HepG2 (cell line): ENCODE measurements around the gene TGM6. TPM values are rescaled to one million over a fixed set of nuclear protein-coding genes. Genes with fewer than 3 reads are reported as not detected.

Source experiments
- CREB1 ChIP-seq, 2 experiments: fragments of 450-650 bp in 1 of 2; IDR thresholded peaks; 2 replicates each; pipeline ENCODE4 v1.6.1; 2016 to 2017; ENCODE audit warnings: control low read depth in 1 of 2, mild to moderate bottlenecking in 1 of 2, missing compliant biosample characterization in 1 of 2, missing genetic modification characterization in 1 of 2
- DBP ChIP-seq: sonication (generic); formaldehyde crosslinking; IDR thresholded peaks from 2 replicates; pipeline ENCODE4 v1.4.0; 2020; ENCODE audit warnings: missing genetic modification reagents; ENCODE audit errors: not compliant biosample characterization
- ISL2 ChIP-seq: sonication (generic); formaldehyde crosslinking; IDR thresholded peaks from 2 replicates; pipeline ENCODE4 v1.5.0; 2020; ENCODE audit warnings: missing genetic modification reagents
- MAFG ChIP-seq: sonication (generic); formaldehyde crosslinking; IDR thresholded peaks from 2 replicates; pipeline ENCODE4 v1.5.1; 2020; ENCODE audit warnings: mild to moderate bottlenecking, missing genetic modification reagents
- MED13 ChIP-seq: sonication (generic); formaldehyde crosslinking; IDR thresholded peaks from 2 replicates; pipeline ENCODE4 v1.5.0; 2020; ENCODE audit warnings: missing genetic modification reagents
- PHF20 ChIP-seq: sonication (generic); formaldehyde crosslinking; IDR thresholded peaks from 2 replicates; pipeline ENCODE4 v1.5.0; 2020; ENCODE audit warnings: mild to moderate bottlenecking, missing genetic modification reagents
- PHF8 ChIP-seq: sonication (generic); formaldehyde crosslinking; IDR thresholded peaks from 2 replicates; pipeline ENCODE4 v1.5.0; 2020; ENCODE audit warnings: missing genetic modification reagents
- PRDM4 ChIP-seq: sonication (generic); formaldehyde crosslinking; IDR thresholded peaks from 2 replicates; pipeline ENCODE4 v1.9.0; 2021; ENCODE audit warnings: missing genetic modification reagents, borderline replicate concordance
- TCF7L2 ChIP-seq: IDR thresholded peaks from 2 replicates; pipeline ENCODE4 v1.6.1; 2011; ENCODE audit warnings: mild to moderate bottlenecking, low read depth, low read length, moderate library complexity
- ZNF136 ChIP-seq: sonication (generic); formaldehyde crosslinking; IDR thresholded peaks from 2 replicates; pipeline ENCODE4 v1.8.1; 2022; ENCODE audit warnings: low read depth, mild to moderate bottlenecking, moderate library complexity, missing genetic modification reagents
- ZNF232 ChIP-seq: sonication (generic); formaldehyde crosslinking; IDR thresholded peaks from 2 replicates; pipeline ENCODE4 v1.4.0; 2020; ENCODE audit warnings: missing genetic modification reagents, borderline replicate concordance
- ZNF558 ChIP-seq: sonication (generic); formaldehyde crosslinking; IDR thresholded peaks from 2 replicates; pipeline ENCODE4 v1.9.0; 2022; ENCODE audit warnings: mild to moderate bottlenecking, missing genetic modification reagents, borderline replicate concordance
- ZNF567 ChIP-seq: sonication (generic); formaldehyde crosslinking; IDR thresholded peaks from 2 replicates; pipeline ENCODE4 v1.8.1; 2023; ENCODE audit warnings: mild to moderate bottlenecking, missing genetic modification reagents, borderline replicate concordance
- ZNF589 ChIP-seq: sonication (generic); formaldehyde crosslinking; conservative IDR thresholded peaks from 2 replicates; pipeline ENCODE4 v1.8.0; 2022; ENCODE audit warnings: mild to moderate bottlenecking, moderate library complexity, missing genetic modification reagents
- ZNF746 ChIP-seq: sonication (generic); formaldehyde crosslinking; IDR thresholded peaks from 2 replicates; pipeline ENCODE4 v1.8.0; 2022; ENCODE audit warnings: mild to moderate bottlenecking, missing genetic modification reagents
- ZNF83 ChIP-seq: sonication (generic); formaldehyde crosslinking; IDR thresholded peaks from 2 replicates; pipeline ENCODE4 v1.4.0; 2020; ENCODE audit warnings: missing genetic modification reagents, mild to moderate bottlenecking, borderline replicate concordance
- polyA plus RNA-seq, 8 experiments: library from polyadenylated mRNA; depleted of rRNA in 3 of 8; stranded (reverse) in 7 of 8; unstranded in 1 of 8; fragments of >200 nt; fragmentation: Illumina TruSeq in 4 of 8; extraction: Trizol in 4 of 8; gene quantifications; 2 replicates each; pipeline versions ENCODE4 v1.2.1 to v1.2.3, GENCODE V29; 2011 to 2016; ENCODE audit warnings: low read depth in 4 of 8, missing spikeins in 1 of 8, mixed read lengths in 1 of 8; ENCODE audit not compliant: insufficient read depth in 1 of 8
- total RNA-seq, 5 experiments: library from RNA; depleted of rRNA; stranded (reverse); fragments of >200 nt; fragmentation: Illumina TruSeq; extraction: Trizol; gene quantifications; 2 replicates each; pipeline ENCODE4 v1.2.3, GENCODE V29; 2016; ENCODE audit warnings: low read depth in 1 of 5
- TF ChIP-seq, protein P1 (sequence below): sonication (generic); formaldehyde crosslinking; IDR thresholded peaks from 2 replicates; pipeline ENCODE4 v1.8.0; 2022; ENCODE audit warnings: missing genetic modification reagents, mild to moderate bottlenecking, borderline replicate concordance
- TF ChIP-seq, protein P2 (sequence below): sonication (generic); formaldehyde crosslinking; IDR thresholded peaks from 2 replicates; pipeline ENCODE4 v1.9.0; 2021; ENCODE audit warnings: missing genetic modification reagents, mild to moderate bottlenecking, borderline replicate concordance
- TF ChIP-seq, protein P3 (sequence below): sonication (generic); formaldehyde crosslinking; IDR thresholded peaks from 2 replicates; pipeline ENCODE4 v1.5.0; 2020; ENCODE audit warnings: missing genetic modification reagents, mild to moderate bottlenecking, borderline replicate concordance

TGM6 gene
- total and polyA plus RNA-seq, 2 of the 13 experiments (the other 11 are each of a cell fraction or from before 2014, with no cell fraction given): not detected

DNA sequence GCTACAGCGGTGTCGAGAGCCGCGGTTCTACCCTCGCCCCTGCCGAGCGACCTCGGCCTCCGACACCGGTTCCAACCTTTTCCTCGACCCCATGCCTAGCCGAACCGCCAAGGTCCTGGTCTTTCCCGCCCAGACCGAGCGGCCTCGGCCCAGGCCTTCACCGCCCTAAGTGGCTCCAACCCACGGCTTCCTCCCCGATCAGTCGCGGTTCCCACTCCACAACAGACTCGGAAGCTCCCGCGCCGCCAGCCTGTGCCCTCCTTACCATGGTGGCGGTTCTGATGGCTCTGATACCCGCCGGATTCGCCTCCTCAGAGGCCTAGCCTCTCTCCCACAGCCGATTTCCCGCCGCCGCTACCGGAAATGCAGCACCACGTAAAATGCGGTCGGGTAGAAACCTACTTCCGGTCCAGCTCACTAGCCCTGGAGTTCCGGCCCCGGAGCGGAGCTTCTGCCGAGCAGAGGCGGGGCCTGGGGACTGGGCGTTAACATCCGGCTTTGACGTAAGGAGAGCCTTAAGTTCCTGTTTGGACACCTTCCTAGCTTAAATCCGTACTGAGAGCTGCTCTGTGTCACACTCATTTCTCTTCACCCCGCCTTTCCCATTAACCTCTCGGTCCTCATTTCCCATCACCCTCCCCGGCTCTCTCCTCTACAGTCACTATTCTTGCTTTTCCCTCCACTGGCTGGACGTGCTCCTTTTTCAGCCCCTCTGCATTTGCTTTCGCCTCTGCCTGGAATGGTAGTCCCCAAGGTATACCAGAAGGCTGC lies 89.9 kb downstream of the TGM6 start, which contains the start of gene SNRPB (continued):
- peak; percentile 95 for TF ChIP-seq PRDM4 (CRISPR knock-in tag)
- peak; percentile 99 for TF ChIP-seq ZNF589 (CRISPR knock-in tag)
- TF ChIP-seq ZNF558 (CRISPR knock-in tag): peak; percentile 97
- peak; percentile 99 for TF ChIP-seq ZNF567
- TF ChIP-seq ZNF746: peak; percentile 92
- peak; percentile 90 for TF ChIP-seq CREB1 (IDR thresholded peaks at IDR 0.05)
- peak; percentile 93 for TF ChIP-seq CREB1 (CRISPR knock-in tag; IDR thresholded peaks at IDR 0.05)
- peak; percentile 100 for TF ChIP-seq PHF20 (CRISPR knock-in tag)
- TF ChIP-seq, protein P1, sequence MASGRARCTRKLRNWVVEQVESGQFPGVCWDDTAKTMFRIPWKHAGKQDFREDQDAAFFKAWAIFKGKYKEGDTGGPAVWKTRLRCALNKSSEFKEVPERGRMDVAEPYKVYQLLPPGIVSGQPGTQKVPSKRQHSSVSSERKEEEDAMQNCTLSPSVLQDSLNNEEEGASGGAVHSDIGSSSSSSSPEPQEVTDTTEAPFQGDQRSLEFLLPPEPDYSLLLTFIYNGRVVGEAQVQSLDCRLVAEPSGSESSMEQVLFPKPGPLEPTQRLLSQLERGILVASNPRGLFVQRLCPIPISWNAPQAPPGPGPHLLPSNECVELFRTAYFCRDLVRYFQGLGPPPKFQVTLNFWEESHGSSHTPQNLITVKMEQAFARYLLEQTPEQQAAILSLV (CRISPR knock-in tag): peak; percentile 97; the same call in 1 of the 2 replicates
- TF ChIP-seq PHF8 (CRISPR knock-in tag): peak; percentile 100
- TF ChIP-seq, protein P2, sequence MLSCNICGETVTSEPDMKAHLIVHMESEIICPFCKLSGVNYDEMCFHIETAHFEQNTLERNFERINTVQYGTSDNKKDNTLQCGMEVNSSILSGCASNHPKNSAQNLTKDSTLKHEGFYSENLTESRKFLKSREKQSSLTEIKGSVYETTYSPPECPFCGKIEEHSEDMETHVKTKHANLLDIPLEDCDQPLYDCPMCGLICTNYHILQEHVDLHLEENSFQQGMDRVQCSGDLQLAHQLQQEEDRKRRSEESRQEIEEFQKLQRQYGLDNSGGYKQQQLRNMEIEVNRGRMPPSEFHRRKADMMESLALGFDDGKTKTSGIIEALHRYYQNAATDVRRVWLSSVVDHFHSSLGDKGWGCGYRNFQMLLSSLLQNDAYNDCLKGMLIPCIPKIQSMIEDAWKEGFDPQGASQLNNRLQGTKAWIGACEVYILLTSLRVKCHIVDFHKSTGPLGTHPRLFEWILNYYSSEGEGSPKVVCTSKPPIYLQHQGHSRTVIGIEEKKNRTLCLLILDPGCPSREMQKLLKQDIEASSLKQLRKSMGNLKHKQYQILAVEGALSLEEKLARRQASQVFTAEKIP (CRISPR knock-in tag): peak; percentile 58; the same call in 1 of the 2 replicates
- no peak for TF ChIP-seq DBP (CRISPR knock-in tag)
- TF ChIP-seq MED13 (CRISPR knock-in tag): peak; percentile 82
- peak; percentile 62; the same call in 1 of the 2 replicates for TF ChIP-seq MAFG (CRISPR knock-in tag)
- TF ChIP-seq TCF7L2: no peak
- TF ChIP-seq ISL2: peak; percentile 90
- TF ChIP-seq ZNF232 (CRISPR knock-in tag): peak; percentile 98
- TF ChIP-seq ZNF136: peak; percentile 100
- peak; percentile 99 for TF ChIP-seq ZNF83
- TF ChIP-seq, protein P3, sequence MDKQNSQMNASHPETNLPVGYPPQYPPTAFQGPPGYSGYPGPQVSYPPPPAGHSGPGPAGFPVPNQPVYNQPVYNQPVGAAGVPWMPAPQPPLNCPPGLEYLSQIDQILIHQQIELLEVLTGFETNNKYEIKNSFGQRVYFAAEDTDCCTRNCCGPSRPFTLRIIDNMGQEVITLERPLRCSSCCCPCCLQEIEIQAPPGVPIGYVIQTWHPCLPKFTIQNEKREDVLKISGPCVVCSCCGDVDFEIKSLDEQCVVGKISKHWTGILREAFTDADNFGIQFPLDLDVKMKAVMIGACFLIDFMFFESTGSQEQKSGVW: peak; percentile 97
